H1 (cell line): Measurements from ENCODE around the gene PTPRG. TPM values are rescaled to one million over a fixed set of nuclear protein-coding genes. Genes with fewer than 3 reads are reported as not detected.

Experiments used
- CHD7 ChIP-seq: fragments of 300-600 bp; sonication (generic); IDR thresholded peaks from 2 replicates; pipeline ENCODE4 v1.7.1; 2012; ENCODE audit warnings: low read length, moderate library complexity, mild to moderate bottlenecking, inconsistent platforms; ENCODE audit not compliant: insufficient replicate concordance
- CTBP2 ChIP-seq: IDR thresholded peaks from 2 replicates; pipeline ENCODE4 v1.7.0; 2011; ENCODE audit warnings: borderline replicate concordance, mild to moderate bottlenecking, moderate library complexity, mixed read lengths, low read length; ENCODE audit not compliant: insufficient read depth, insufficient read length
- SAP30 ChIP-seq: fragments of 300-600 bp; sonication (generic); IDR thresholded peaks from 2 replicates; pipeline ENCODE4 v1.7.1; 2012; ENCODE audit warnings: low read length, moderate library complexity, mild to moderate bottlenecking, inconsistent platforms; ENCODE audit not compliant: insufficient read depth, insufficient replicate concordance
- polyA plus RNA-seq, 7 experiments: library from polyadenylated mRNA; depleted of rRNA in 3 of 7; stranded (reverse) in 5 of 7; unstranded in 2 of 7; fragments of >200 nt in 5 of 7; fragments of 200-250 nt in 2 of 7; gene quantifications; 1 replicate in 5 of 7; 2 replicates in 1 of 7; 4 replicates in 1 of 7; pipeline versions ENCODE4 v1.2.1 to v1.2.3, GENCODE V29; 2011 to 2013; ENCODE audit warnings: missing spikeins in 2 of 7, mixed read lengths in 2 of 7
- total RNA-seq: library from RNA; stranded (reverse); fragmentation: NEBNext Ultra II Directional; extraction: Animal tissue kit (Norgen Biotek cat#: 25700); gene quantifications from 2 replicates; pipeline ENCODE4 v1.2.1, GENCODE V29; 2021

Gene PTPRG
- total and polyA plus RNA-seq, 2 of the 8 experiments (the other 6 are each of a cell fraction or from before 2014, with no cell fraction given): 23.3 to 96.2 TPM

GRCh38 chr3:61954097-61954540 is 392.7 kb downstream of the PTPRG start (continued):
- TF ChIP-seq CHD7 (no peak), SAP30 (no peak), CTBP2 (no peak)
